Measurements from ENCODE around the gene SLC12A7.
"Not testable (repeated sequence)": the region's sequence is repeated elsewhere in the genome, so short reads cannot be mapped to it uniquely, and the experiment has no call there.

Gene SLC12A7

DNA sequence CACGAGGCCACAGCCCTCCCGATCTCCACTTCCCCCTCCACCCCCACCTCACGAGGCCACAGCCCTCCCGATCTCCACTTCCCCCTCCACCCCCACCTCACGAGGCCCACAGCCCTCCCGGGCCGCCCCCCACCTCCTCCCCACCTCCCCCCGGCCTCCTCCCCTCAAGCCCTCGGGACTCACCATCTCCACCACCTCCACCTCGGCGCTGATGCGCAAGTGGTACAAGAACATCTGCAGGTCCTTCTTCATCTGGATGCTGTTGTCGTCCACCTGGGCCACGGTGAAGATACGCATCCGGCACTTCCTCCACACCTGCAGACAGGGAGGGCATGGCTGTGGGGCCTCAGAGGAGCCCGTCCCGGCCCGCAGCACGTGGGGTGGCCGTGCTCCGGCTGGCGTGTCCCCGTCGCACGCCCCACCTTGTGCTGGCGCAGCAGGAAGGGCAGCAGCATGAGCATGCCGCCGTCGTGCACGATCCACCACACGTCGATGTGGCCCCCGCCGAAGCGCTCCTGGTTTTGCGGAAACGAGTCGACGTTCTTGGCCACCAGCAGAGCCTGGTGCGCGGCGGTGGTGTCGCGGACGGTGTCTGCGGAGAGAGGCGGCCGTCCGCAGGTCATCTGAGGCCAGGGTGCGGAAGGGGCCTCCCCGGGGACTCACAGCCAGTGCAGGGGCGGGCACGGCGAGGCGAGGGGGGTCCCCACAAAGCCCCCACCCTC lies 48.0 kb downstream of the SLC12A7 start:
- Histone ChIP-seq H3K27ac (no peak overlapping the region), H3K4me3 (no peak overlapping the region), H3K9me3 (ENCODE audit: low read depth, low read length) (no peaks in the 10 kb centered on the region), H3K36me3 (ENCODE audit: insufficient read depth, low read length) (no peaks in the 10 kb centered on the region; the same call in 1 of the 2 replicates), H3K9ac (ENCODE audit: insufficient read length) (no peak overlapping the region)
- no peak for TF ChIP-seq EZH2 (IDR thresholded peaks at IDR 0.05)
- TF ChIP-seq FOXP2 (optimal IDR thresholded peaks at IDR 0.05; ENCODE audit: control extremely low read depth, extremely low read length, insufficient read depth): no peak
- TF ChIP-seq POLR2AphosphoS5 (IDR thresholded peaks at IDR 0.05; ENCODE audit: borderline replicate concordance, low read depth, low read length): no peak
- DNase-seq (ENCODE audit: low read depth, low spot score): no peak

DNA sequence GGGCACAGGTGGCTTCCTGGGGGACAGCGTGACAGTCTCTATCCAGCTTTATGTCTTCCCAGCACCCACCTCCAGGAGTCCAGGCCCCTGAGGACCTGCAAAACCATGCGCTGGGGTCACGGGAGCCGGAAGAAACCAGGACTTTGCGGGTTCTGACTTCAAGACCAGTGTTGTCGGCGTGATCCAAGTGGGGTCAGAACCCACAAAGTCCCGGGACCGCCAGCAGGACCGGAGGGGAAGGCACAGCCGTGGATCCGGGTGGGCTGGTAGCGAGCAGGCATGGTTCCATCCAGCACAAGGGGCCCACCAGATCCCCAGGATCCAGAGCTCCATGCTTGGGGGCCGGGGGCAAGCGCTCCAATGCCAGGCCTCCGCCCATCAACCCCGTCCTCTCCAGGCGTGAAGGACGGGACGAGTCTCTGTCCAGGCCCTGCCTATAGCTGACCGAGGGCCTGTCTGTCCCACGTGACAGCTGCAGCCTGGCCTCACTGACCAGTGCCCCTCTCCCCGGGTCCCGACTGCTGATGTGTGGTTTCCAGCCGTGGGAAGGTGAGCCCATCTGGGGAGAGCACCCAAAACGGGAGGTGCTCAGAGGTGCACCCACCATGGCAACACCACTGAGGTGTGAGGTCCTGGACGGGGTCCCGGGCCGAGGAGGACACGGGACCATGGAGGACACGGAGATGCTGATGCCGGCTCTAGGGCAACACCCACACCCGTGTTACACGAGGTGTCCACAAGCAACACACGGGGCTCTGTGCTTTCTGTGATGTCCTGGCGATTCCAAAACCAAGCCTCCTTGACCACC lies 48.9 kb downstream of the SLC12A7 start:
- Histone ChIP-seq H3K4me3 (no peak overlapping the region), H3K36me3 (ENCODE audit: insufficient read depth, low read length) (no peaks in the 10 kb centered on the region; the same call in 1 of the 2 replicates), H3K9ac (ENCODE audit: insufficient read length) (no peak overlapping the region), H3K27ac (no peak overlapping the region), H3K9me3 (ENCODE audit: low read depth, low read length) (no peaks in the 10 kb centered on the region)
- no peak for DNase-seq (ENCODE audit: low read depth, low spot score)
- TF ChIP-seq POLR2AphosphoS5 (IDR thresholded peaks at IDR 0.05; ENCODE audit: borderline replicate concordance, low read depth, low read length) (no peak), EZH2 (IDR thresholded peaks at IDR 0.05) (no peak), FOXP2 (optimal IDR thresholded peaks at IDR 0.05; ENCODE audit: control extremely low read depth, extremely low read length, insufficient read depth) (no peak)

DNA sequence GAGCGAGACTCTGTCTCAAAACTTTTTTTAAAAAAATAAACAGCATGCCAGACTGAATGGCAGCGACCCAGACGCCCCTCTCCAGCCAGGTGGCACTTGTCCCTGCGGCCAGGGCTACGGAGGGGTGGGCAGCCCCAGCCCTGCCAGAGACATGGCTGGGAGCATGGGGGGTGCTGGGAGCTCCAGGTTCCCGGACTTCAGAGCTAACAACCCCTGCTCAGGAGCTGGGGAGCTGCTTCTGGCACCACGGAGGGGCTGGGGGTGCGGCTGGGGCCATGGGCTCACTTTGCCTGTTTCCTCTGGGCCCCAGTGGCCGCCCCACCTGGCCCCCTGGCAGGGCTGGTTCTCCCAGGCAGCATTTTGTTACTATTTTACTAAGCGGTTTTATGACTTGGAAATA lies 49.9 kb downstream of the SLC12A7 start:
- TF ChIP-seq EZH2 (IDR thresholded peaks at IDR 0.05): no peak
- no peak for TF ChIP-seq FOXP2 (optimal IDR thresholded peaks at IDR 0.05; ENCODE audit: control extremely low read depth, extremely low read length, insufficient read depth)
- no peak for TF ChIP-seq POLR2AphosphoS5 (IDR thresholded peaks at IDR 0.05; ENCODE audit: borderline replicate concordance, low read depth, low read length)
- DNase-seq (ENCODE audit: low read depth, low spot score): no peak
- Histone ChIP-seq H3K36me3 (ENCODE audit: insufficient read depth, low read length) (no peaks in the 10 kb centered on the region; the same call in 1 of the 2 replicates), H3K27ac (no peak overlapping the region), H3K9ac (ENCODE audit: insufficient read length) (no peak overlapping the region), H3K9me3 (ENCODE audit: low read depth, low read length) (no peaks in the 10 kb centered on the region), H3K4me3 (no peak overlapping the region)

DNA sequence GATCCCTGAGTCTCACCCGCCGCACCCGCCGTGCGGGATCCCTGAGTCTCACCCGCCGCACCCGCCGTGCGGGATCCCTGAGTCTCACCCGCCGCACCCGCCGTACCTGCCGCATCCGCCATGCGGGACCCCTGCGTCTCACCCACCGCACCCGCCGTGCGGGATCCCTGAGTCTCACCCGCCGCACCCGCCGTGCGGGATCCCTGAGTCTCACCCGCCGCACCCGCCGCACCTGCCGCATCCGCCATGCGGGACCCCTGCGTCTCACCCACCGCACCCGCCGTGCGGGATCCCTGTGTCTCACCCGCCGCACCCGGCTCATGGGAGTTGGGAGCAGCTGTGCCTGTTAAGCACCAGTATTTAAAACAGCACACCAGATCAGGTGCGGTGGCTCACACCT lies 50.6 kb downstream of the SLC12A7 start:
- DNase-seq (ENCODE audit: low read depth, low spot score); H3K27ac ChIP-seq; H3K4me3 ChIP-seq; H3K9me3 ChIP-seq (ENCODE audit: low read depth, low read length); H3K36me3 ChIP-seq (ENCODE audit: insufficient read depth, low read length); H3K9ac ChIP-seq (ENCODE audit: insufficient read length): not testable (repeated sequence)

DNA sequence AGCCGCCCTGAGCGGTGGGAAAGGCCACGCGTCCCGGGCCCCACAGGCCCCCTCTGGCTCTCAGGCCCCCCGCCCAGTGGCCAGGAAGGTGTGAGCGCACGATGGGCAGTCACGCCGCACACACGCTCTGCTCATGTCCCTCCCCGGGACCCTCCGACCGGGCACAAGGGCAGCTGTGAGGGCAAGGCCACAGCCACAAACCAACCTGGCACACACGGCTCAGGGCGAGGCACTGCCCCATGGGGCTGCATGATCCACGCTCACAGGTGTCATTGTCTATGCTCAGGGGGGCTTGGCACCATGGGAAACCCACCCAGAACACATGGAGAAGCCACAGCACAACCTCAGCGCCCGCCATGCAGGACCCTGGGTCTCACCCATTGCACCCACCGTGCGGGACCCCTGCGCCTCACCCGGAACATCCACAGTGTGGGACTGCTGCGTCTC lies 51.3 kb downstream of the SLC12A7 start:
- H3K27ac ChIP-seq: no peak overlapping the region
- DNase-seq (ENCODE audit: low read depth, low spot score): no peak
- H3K9ac ChIP-seq (ENCODE audit: insufficient read length): no peak overlapping the region
- no peak overlapping the region for H3K4me3 ChIP-seq
- TF ChIP-seq POLR2AphosphoS5 (IDR thresholded peaks at IDR 0.05; ENCODE audit: borderline replicate concordance, low read depth, low read length): no peak
- no peaks in the 10 kb centered on the region; the same call in 1 of the 2 replicates for H3K36me3 ChIP-seq (ENCODE audit: insufficient read depth, low read length)
- no peaks in the 10 kb centered on the region for H3K9me3 ChIP-seq (ENCODE audit: low read depth, low read length)

DNA sequence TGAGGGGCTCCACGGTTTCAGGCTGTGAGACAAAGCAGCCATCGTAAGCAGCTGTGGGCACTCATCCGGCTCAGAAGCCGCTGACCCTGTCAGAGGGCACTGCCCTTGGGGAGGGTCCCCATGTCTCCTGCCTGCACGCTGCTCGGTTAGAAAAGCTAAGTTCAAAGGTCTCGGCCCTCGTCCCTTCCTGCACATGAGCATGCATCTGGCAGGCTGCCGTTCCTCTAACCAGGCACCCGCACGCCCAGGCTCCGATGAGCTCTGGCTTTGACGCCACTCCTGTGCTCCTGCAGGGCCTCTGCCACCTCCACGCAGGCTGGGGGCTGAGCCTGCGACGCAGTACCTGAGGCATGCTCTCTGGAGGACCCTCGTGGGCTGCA lies 52.0 kb downstream of the SLC12A7 start:
- TF ChIP-seq EZH2 (IDR thresholded peaks at IDR 0.05): no peak
- no peak for TF ChIP-seq FOXP2 (optimal IDR thresholded peaks at IDR 0.05; ENCODE audit: control extremely low read depth, extremely low read length, insufficient read depth)
- no peak for TF ChIP-seq POLR2AphosphoS5 (IDR thresholded peaks at IDR 0.05; ENCODE audit: borderline replicate concordance, low read depth, low read length)
- Histone ChIP-seq H3K36me3 (ENCODE audit: insufficient read depth, low read length) (no peaks in the 10 kb centered on the region; the same call in 1 of the 2 replicates), H3K9ac (ENCODE audit: insufficient read length) (no peak overlapping the region), H3K4me3 (no peak overlapping the region), H3K9me3 (ENCODE audit: low read depth, low read length) (no peaks in the 10 kb centered on the region), H3K27ac (no peak overlapping the region)
- no peak for DNase-seq (ENCODE audit: low read depth, low spot score)

DNA sequence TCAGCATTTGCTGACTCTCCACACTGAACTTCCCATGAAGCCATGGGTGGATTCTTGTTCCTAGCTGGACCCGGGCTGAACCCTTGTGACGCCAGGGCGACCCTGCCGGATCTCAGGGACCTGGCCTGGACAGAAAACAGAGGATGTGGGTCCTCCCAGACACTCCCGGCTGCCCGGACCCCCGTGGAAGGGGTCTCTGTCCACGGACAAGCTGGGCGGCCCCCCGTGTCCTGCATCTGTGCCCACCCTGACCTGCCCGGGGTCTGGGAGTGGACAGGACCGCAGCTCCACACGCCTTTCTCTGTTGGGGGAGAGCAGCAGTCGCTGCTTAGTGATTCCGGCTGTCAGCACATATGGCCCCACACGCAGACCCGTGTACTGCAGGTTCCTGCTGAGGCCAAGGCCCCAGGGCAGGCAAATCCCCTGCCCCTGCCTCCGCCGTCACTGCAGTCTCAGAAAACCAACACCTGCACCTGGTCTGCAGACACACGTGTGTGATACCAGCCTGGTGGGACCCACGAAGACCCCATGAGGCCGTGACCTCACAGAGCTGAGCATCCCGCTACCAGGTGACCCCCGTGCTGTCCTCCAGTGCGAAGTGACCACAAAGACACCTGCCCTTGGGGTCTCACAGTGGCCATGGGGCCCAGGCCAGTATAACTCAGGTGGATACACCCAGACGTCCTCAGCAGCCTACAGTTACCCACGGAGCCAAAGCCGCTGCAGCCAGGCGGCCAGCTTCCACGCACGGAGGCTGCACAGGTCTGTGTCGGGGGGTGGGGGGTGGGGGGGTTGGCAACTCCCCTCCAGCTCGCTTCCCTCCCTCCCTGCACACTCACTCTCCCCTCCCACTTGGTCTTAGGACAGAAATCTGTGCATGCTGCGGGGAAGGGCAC lies 52.6 kb downstream of the SLC12A7 start:
- no peaks in the 10 kb centered on the region for H3K9me3 ChIP-seq (ENCODE audit: low read depth, low read length)
- no peak overlapping the region for H3K9ac ChIP-seq (ENCODE audit: insufficient read length)
- DNase-seq (ENCODE audit: low read depth, low spot score): no peak
- no peak overlapping the region for H3K27ac ChIP-seq
- H3K4me3 ChIP-seq: no peak overlapping the region
- no peaks in the 10 kb centered on the region; the same call in 1 of the 2 replicates for H3K36me3 ChIP-seq (ENCODE audit: insufficient read depth, low read length)
- TF ChIP-seq POLR2AphosphoS5 (IDR thresholded peaks at IDR 0.05; ENCODE audit: borderline replicate concordance, low read depth, low read length) (no peak), FOXP2 (optimal IDR thresholded peaks at IDR 0.05; ENCODE audit: control extremely low read depth, extremely low read length, insufficient read depth) (no peak), EZH2 (IDR thresholded peaks at IDR 0.05) (no peak)

Measured in SK-N-MC (cell line).